Measurements from ENCODE around the gene TP53.

TP53 gene

DNA sequence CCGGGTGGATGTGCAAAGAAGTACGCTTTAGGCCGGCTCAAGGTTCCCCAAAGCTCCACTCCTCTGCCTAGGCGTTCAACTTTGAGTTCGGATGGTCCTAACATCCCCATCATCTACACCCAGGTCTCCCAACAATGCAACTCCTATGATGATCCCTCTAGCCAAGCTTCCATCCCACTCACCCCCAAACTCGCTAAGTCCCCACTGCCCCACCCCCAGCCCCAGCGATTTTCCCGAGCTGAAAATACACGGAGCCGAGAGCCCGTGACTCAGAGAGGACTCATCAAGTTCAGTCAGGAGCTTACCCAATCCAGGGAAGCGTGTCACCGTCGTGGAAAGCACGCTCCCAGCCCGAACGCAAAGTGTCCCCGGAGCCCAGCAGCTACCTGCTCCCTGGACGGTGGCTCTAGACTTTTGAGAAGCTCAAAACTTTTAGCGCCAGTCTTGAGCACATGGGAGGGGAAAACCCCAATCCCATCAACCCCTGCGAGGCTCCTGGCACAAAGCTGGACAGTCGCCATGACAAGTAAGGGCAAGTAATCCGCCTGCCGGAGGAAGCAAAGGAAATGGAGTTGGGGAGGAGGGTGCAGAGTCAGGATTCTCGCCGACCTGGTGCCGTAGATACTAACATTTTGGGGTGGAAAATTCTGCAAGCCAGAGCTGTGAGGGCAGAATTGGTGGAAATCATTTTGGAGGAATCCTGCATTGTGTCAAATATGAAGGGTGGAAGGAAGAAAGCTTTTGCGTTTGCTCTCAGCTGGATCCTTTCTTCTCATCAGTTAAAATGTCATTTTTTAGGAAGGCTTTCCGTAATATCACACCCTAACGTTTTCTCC is at the start of gene TP53:
TSS of gene TP53 (minus strand) at position 419 of the 836 bp plus-strand sequence. CDS start 10,896 bp downstream, outside the sequence.
- peak; percentile 74 to 91 (median 82) for DNase-seq

GRCh38 chr17:7732981-7733539 is 45.8 kb upstream of the TP53 start:
- no peak for DNase-seq

DNA sequence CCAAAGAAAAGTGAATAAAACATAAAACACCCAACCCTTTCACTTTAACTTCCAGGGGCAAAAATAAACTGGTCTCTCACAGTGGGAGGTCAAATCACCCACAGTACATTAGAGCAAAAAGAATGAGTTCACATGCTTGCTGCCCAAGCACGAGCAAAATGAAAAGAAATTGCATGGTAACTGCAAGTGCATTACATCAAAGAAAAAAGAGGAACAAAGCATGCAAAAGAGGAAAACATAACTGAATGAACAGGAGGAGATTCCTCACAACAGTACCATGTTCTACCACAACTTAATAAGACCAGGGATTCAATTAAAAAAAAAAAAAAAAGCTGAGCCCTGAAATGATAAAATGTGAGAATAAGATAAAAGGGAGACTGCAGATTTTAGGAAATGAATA is 42.5 kb upstream of the TP53 start:
- peak in 1 of 3 experiments; percentile 8 for DNase-seq

DNA sequence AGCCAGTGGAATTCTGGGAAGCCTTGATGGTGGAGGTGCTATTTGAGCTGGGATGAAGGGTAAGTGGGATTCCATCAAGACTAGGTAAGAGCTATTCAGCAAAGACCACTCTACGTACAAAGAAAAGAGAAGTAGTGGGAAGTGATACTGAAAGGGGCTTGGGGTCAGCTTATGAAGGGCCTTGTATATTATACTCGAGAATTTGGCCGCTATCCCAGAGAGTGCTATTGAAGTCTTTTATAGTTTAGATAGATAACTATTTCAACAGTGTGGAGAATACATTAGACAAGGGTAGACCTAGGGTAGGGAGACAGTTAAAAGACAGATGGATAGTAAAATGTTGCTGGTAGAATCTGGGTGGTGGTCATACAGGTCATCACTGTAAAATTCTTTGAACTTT is 40.6 kb upstream of the TP53 start:
- no peak for DNase-seq

GRCh38 chr17:7721612-7722011 is 34.3 kb upstream of the TP53 start:
- DNase-seq, result no peak

- DNase-seq, result peak in 2 of 3 experiments; percentile 23 to 65
Measured at GRCh38 chr17:7720125-7720524, 32.8 kb upstream of the TP53 start.

DNA sequence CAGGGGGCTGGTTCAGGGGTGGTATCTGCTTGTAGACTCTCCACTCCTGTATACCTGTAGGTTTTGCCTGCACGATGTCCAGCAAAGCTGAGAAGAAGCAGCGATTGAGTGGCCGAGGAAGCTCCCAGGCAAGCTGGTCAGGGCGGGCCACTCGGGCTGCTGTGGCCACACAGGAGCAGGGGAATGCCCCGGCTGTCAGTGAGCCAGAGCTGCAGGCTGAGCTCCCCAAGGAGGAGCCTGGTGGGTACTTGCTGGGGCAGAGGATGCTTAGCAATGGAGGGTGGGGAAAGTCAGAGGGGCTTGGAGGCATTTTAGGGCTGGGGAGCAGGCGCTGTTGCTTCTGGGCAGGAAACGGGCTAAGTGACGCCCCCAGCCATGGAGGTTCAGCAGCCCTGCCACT is 32.4 kb upstream of the TP53 start:
- no peak for DNase-seq

- DNase-seq, result peak in 2 of 3 experiments; percentile 48 to 58
Measured at GRCh38 chr17:7717756-7718350, 30.6 kb upstream of the TP53 start.

- DNase-seq, result peak; percentile 71 to 95 (median 92)
Measured at GRCh38 chr17:7716901-7717755, 29.8 kb upstream of the TP53 start, which contains the start of gene DNAH2. Gene DNAH2, plus strand, starts transcription at chr17:7717744. Its CDS starts 1,991 bp downstream, at chr17:7719735.

DNA sequence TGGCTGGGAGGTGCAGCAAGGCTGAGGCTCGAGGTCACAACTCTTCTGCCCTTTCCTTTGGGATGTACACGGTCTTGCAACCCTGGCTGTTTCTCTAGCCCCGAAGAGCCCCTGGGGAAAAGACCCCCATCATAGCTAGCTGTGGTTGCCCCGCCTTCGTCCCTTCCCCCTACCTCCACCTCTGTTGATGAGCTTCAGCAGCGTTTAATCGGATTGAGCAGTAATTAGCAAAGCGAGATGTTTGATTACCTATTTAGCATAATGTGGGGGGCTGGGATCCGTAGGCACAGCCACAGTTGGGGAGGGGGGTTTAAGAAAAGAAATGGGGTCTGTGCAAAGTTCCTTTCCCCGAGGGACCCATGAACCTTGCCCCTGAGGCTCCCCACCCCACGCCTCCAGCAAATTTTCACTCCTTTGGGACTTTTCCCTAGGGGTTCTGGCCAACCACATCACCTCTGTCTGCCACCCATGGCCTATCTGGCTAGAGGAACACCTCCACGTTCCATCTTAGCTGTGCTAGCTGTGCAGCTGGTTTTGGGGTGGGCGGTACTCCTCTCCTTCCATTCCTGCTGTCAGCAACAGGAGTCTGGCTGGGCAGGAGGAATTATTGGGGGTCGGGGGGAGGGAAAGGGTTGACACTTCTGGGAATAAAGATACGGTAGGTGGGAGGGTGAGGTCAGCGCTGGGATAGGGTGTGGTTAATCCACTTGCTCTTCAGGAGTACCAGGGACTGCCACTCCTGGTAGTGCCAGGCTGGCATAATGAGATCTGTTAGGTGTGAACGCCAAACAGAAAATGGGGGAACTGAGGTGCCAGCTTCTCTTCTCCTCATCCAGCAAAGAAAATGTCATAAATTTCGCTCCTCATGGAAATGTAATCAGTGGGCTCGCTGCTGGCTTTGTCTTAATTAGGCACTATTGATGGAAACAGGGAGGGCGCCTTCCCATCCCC is 28.9 kb upstream of the TP53 start:
- DNase-seq, result peak in 1 of 3 experiments; percentile 53

GRCh38 chr17:7714721-7715594 is 27.7 kb upstream of the TP53 start:
- no peak for DNase-seq

GRCh38 chr17:7713782-7714181 is 26.5 kb upstream of the TP53 start:
- no peak for DNase-seq

GRCh38 chr17:7712111-7712771 is 25.0 kb upstream of the TP53 start:
- DNase-seq, result peak in 2 of 3 experiments; percentile 67 to 79

DNA sequence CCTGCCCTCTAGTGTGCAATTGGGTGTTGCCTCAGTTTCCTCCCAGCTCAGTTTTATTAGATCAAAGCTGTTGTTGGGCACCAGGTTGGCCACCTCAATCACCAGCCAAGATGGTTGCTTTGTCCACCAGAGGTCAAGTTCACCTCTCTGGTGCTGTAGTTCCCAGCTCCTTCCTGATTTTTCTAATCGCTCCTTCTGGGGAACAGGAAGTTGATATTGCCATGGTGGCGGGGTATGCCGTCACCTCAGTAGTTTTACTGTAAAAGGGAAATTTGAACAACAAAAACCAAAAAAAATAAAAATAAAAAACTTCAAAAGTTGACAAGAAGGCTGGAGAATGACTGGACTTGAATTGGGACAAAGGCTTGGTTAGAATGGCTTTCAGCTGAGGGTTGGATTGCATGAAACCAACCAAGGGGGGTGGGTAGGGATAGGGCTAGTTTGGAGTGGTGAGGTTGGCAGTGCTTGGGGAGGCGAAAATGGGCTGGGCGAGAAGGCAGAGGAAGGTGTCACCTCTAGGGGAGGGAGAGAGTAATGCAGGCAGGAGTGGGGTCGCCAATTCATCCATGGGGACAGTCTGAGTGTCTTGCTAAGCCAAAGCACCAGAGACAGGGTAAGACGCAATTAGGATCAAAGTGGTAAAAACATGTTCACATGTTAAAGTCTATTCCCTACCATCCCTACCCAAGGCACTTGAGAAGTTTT is 23.9 kb upstream of the TP53 start:
- DNase-seq, result peak in 1 of 3 experiments; percentile 9

- no peak for DNase-seq
Measured at GRCh38 chr17:7710301-7710700, 23.0 kb upstream of the TP53 start.

DNA sequence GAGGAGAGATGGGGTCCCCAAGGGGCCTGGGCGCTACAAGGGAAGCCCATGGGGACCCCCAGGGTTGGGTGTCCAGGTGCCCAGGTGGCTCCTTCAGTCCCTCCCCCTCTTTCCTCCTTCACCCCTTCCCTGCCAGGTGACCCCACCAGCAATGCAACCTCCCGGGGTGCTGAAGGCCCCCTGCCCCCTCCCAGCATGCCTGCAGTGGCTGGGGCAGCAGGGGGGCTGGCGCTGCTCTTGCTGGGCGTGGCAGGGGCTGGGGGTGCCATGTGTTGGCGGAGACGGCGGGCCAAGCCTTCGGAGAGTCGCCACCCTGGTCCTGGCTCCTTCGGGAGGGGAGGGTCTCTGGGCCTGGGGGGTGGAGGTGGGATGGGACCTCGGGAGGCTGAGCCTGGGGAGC is 21.7 kb upstream of the TP53 start:
- DNase-seq, result no peak

- DNase-seq, result no peak
Measured at GRCh38 chr17:7707858-7708750, 20.8 kb upstream of the TP53 start.

DNA sequence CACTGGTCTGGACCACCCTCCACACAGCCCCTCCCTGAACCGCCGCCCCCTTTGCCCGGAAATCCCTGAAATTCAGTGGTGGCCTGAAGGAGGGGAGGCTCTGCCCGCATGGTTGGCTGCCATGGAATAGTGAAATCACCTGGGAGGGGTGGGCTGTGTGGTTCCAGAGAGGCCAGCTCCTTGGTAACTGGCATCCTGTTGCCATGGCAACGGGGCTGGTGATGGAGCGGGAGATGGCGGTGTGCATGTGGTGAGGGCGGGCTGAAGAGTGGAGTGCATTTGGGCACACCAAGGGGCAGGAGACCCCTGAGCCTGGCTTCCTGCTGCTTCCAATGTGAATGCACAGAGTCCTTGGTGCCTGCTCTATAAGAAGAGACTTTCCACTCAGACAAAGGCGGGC is 20.2 kb upstream of the TP53 start:
- peak in 2 of 3 experiments; percentile 27 to 67 for DNase-seq
